ENCODE measurements around the gene GRAMD4. TPM values are rescaled to one million over a fixed set of nuclear protein-coding genes. Genes with fewer than 3 reads are reported as not detected.

Gene GRAMD4
- polyA plus RNA-seq, 3 donors, result 9.5 to 33.3 (median 12.6) TPM

DNA sequence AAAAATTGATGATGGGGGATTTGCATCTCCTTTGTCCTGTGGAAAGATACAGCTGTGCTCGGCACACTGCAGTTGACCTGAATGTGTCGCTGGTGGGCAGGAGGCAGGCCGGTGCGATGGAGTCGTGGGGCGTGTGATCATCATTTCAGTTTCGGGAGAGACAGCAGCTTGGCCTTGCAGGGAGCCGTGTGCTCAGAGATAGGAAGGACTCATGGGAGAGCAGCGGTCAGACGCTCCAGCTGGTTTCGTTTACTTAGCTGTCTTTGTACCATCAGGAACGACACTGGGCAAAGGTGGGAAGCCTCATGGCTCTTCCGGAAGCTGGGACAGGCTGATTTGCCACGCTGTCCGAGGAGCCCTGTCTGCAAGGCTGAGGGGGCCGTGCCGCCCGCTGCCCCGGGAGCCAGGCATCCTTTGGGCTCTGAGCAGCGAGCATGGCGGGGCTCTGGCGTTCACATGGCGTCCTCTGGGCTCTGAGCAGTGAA is 32.7 kb downstream of the GRAMD4 start:
- H3K27ac Mint-ChIP-seq, result peak overlapping the region in 3 of 7 donors; percentile 6 to 45 (median 27)
- Histone ChIP-seq H3K27ac (ENCODE audit: low read depth in 1 of 2, low read length in 2 of 2) (no peak overlapping the region), H3K36me3 (replicated peaks in 1 of 2; ENCODE audit: control insufficient read depth in 1 of 2, insufficient read depth in 2 of 2, low read length in 2 of 2) (peaks cover 18 to 21% of the 10 kb centered on the region in 2 donors), H3K4me2 (replicated peaks; ENCODE audit: extremely low read depth, low read length, poor library complexity, severe bottlenecking) (no peak overlapping the region), H3K4me3 (replicated peaks in 1 of 3; ENCODE audit: low read depth in 2 of 3, low read length in 3 of 3) (no peak overlapping the region), H4K20me1 (ENCODE audit: insufficient read depth, low read length) (peaks cover 100% of the 10 kb centered on the region), H3K79me2 (ENCODE audit: insufficient read depth, low read length) (peaks cover 78% of the 10 kb centered on the region), H3K27me3 (ENCODE audit: control insufficient read depth in 2 of 2, insufficient read depth in 2 of 2, low read length in 2 of 2) (no peaks in the 10 kb centered on the region), H3K9me3 (replicated peaks in 1 of 2; ENCODE audit: control insufficient read depth in 1 of 2, insufficient read depth in 1 of 2, low read length in 2 of 2) (no peaks in the 10 kb centered on the region), H3K9ac (ENCODE audit: insufficient read depth, low read length, poor library complexity, severe bottlenecking) (peak overlapping the region; percentile 8), H2AFZ (ENCODE audit: insufficient read depth, low read depth, low read length, poor library complexity, severe bottlenecking) (no peak overlapping the region), H3K4me1 (ENCODE audit: control insufficient read depth in 1 of 2, insufficient read depth in 2 of 2, low read length in 2 of 2) (peaks cover 27 to 44% of the 10 kb centered on the region in 2 donors)
- no peak overlapping the region for H3K4me3 Mint-ChIP-seq
- H3K27me3 Mint-ChIP-seq (ENCODE audit: low read depth in 3 of 3), result peaks cover 0 to 2% (median 0%) of the 10 kb centered on the region in 3 donors
- intact Hi-C loops (cut with micrococcal nuclease), result no loop called here
- whole genome bisulfite sequencing (ENCODE audit: insufficient coverage), result 86% methylated on average over 23 of the region's 23 CpGs
- H3K9me3 Mint-ChIP-seq, result peaks cover 0 to 3% (median 0%) of the 10 kb centered on the region in 7 donors
- TF ChIP-seq, protein P1, sequence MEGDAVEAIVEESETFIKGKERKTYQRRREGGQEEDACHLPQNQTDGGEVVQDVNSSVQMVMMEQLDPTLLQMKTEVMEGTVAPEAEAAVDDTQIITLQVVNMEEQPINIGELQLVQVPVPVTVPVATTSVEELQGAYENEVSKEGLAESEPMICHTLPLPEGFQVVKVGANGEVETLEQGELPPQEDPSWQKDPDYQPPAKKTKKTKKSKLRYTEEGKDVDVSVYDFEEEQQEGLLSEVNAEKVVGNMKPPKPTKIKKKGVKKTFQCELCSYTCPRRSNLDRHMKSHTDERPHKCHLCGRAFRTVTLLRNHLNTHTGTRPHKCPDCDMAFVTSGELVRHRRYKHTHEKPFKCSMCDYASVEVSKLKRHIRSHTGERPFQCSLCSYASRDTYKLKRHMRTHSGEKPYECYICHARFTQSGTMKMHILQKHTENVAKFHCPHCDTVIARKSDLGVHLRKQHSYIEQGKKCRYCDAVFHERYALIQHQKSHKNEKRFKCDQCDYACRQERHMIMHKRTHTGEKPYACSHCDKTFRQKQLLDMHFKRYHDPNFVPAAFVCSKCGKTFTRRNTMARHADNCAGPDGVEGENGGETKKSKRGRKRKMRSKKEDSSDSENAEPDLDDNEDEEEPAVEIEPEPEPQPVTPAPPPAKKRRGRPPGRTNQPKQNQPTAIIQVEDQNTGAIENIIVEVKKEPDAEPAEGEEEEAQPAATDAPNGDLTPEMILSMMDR (IDR thresholded peaks at IDR 0.05), result no peak
- peaks cover 23 to 55% of the 10 kb centered on the region in 2 donors for H3K36me3 Mint-ChIP-seq
- no peak for DNase-seq
- peaks cover 56% of the 10 kb centered on the region for H3K4me1 Mint-ChIP-seq

GRCh38 chr22:46653596-46653995 is 33.4 kb downstream of the GRAMD4 start:
- TF ChIP-seq, protein P1 (IDR thresholded peaks at IDR 0.05), result no peak
- no peak overlapping the region for H3K4me3 Mint-ChIP-seq
- peaks cover 20 to 53% of the 10 kb centered on the region in 2 donors for H3K36me3 Mint-ChIP-seq
- peaks cover 97% of the 10 kb centered on the region for H4K20me1 ChIP-seq (ENCODE audit: insufficient read depth, low read length)
- no peak overlapping the region for H3K27ac Mint-ChIP-seq
- DNase-seq, result no peak
- 33% methylated on average over 5 of the region's 8 CpGs for WGBS (ENCODE audit: insufficient coverage)
- peaks cover 0 to 2% (median 0%) of the 10 kb centered on the region in 3 donors for H3K27me3 Mint-ChIP-seq (ENCODE audit: low read depth in 3 of 3)
- H3K79me2 ChIP-seq (ENCODE audit: insufficient read depth, low read length), result peaks cover 72% of the 10 kb centered on the region
- peaks cover 0 to 2% (median 0%) of the 10 kb centered on the region in 7 donors for H3K9me3 Mint-ChIP-seq
- intact Hi-C loops (cut with micrococcal nuclease), result no loop called here
- no peak overlapping the region for H2AFZ ChIP-seq (ENCODE audit: insufficient read depth, low read depth, low read length, poor library complexity, severe bottlenecking)
- no peaks in the 10 kb centered on the region for H3K9me3 ChIP-seq (replicated peaks in 1 of 2; ENCODE audit: control insufficient read depth in 1 of 2, insufficient read depth in 1 of 2, low read length in 2 of 2)
- H3K4me1 Mint-ChIP-seq, result peaks cover 50% of the 10 kb centered on the region
- peaks cover 27 to 37% of the 10 kb centered on the region in 2 donors for H3K4me1 ChIP-seq (ENCODE audit: control insufficient read depth in 1 of 2, insufficient read depth in 2 of 2, low read length in 2 of 2)
- no peak overlapping the region for H3K4me2 ChIP-seq (replicated peaks; ENCODE audit: extremely low read depth, low read length, poor library complexity, severe bottlenecking)
- no peaks in the 10 kb centered on the region for H3K27me3 ChIP-seq (ENCODE audit: control insufficient read depth in 2 of 2, insufficient read depth in 2 of 2, low read length in 2 of 2)
- peak overlapping the region in 1 of 2 donors; percentile 14 for H3K27ac ChIP-seq (ENCODE audit: low read depth in 1 of 2, low read length in 2 of 2)
- peak overlapping the region; percentile 8 for H3K9ac ChIP-seq (ENCODE audit: insufficient read depth, low read length, poor library complexity, severe bottlenecking)
- H3K36me3 ChIP-seq (replicated peaks in 1 of 2; ENCODE audit: control insufficient read depth in 1 of 2, insufficient read depth in 2 of 2, low read length in 2 of 2), result peaks cover 20 to 23% of the 10 kb centered on the region in 2 donors
- H3K4me3 ChIP-seq (replicated peaks in 1 of 3; ENCODE audit: low read depth in 2 of 3, low read length in 3 of 3), result no peak overlapping the region

Measured in CD14-positive monocyte (primary cell).